HepG2 (cell line): ENCODE data around the gene MGAT5. TPM values are rescaled to one million over a fixed set of nuclear protein-coding genes. Genes with fewer than 3 reads are reported as not detected.
A peak's percentile ranks its signal among the peaks of the same experiment; 100 is the strongest.

ENCODE experiments used
- ARNTL ChIP-seq: sonication (generic); formaldehyde crosslinking; IDR thresholded peaks from 2 replicates; pipeline ENCODE4 v1.4.0; 2020; ENCODE audit warnings: mild to moderate bottlenecking, missing genetic modification reagents
- BRD4 ChIP-seq: sonication (generic); formaldehyde crosslinking; IDR thresholded peaks from 2 replicates; pipeline ENCODE4 v1.4.0; 2020; ENCODE audit warnings: missing genetic modification reagents
- CBX5 ChIP-seq: sonication (generic); formaldehyde crosslinking; IDR thresholded peaks from 2 replicates; pipeline ENCODE4 v1.4.0; 2020; ENCODE audit warnings: missing genetic modification reagents, borderline replicate concordance
- DNMT1 ChIP-seq: sonication (generic); formaldehyde crosslinking; IDR thresholded peaks from 2 replicates; pipeline ENCODE4 v1.5.1; 2020; ENCODE audit warnings: mild to moderate bottlenecking, missing genetic modification reagents
- DRAP1 ChIP-seq: IDR thresholded peaks from 2 replicates; pipeline ENCODE4 v1.6.1; 2016; ENCODE audit warnings: missing genetic modification reagents, missing compliant biosample characterization
- GABPA ChIP-seq, 2 experiments: IDR thresholded peaks; 2 replicates each; pipeline ENCODE4 v1.6.1; 2011 to 2016; ENCODE audit warnings: low read depth in 2 of 2, low read length in 1 of 2, missing biosample characterization in 1 of 2, missing genetic modification characterization in 1 of 2
- GPN1 ChIP-seq: sonication (generic); formaldehyde crosslinking; IDR thresholded peaks from 2 replicates; pipeline ENCODE4 v1.5.1; 2020; ENCODE audit warnings: missing genetic modification reagents, borderline replicate concordance
- HIVEP1 ChIP-seq: sonication (generic); formaldehyde crosslinking; IDR thresholded peaks from 2 replicates; pipeline ENCODE4 v1.4.0; 2020; ENCODE audit warnings: mild to moderate bottlenecking, missing genetic modification reagents
- HNRNPH1 ChIP-seq: fragments of 200-400 bp; formaldehyde crosslinking; optimal IDR thresholded peaks from 2 replicates; pipeline ENCODE3; 2017; ENCODE audit warnings: mild to moderate bottlenecking, low read depth, low read length
- KMT2A ChIP-seq: sonication (generic); formaldehyde crosslinking; IDR thresholded peaks from 2 replicates; pipeline ENCODE4 v1.4.0; 2020; ENCODE audit warnings: missing genetic modification reagents
- PLRG1 ChIP-seq: fragments of 450-650 bp; conservative IDR thresholded peaks from 2 replicates; pipeline ENCODE4 v1.6.1; 2016
- RBM39 ChIP-seq: fragments of 200-400 bp; formaldehyde crosslinking; IDR thresholded peaks from one replicate; pipeline ENCODE4 v1.6.1; 2018; ENCODE audit warnings: antibody characterized with exemption, mild to moderate bottlenecking, low read depth, low read length; ENCODE audit not compliant: poor library complexity, severe bottlenecking
- SPEN ChIP-seq: sonication (generic); formaldehyde crosslinking; IDR thresholded peaks from 2 replicates; pipeline ENCODE4 v1.5.1; 2020; ENCODE audit warnings: low read depth, mild to moderate bottlenecking, missing genetic modification reagents
- TSC22D2 ChIP-seq: sonication (generic); formaldehyde crosslinking; IDR thresholded peaks from 2 replicates; pipeline ENCODE4 v1.5.1; 2020; ENCODE audit warnings: missing genetic modification reagents, mild to moderate bottlenecking, borderline replicate concordance
- U2AF2 ChIP-seq: fragments of 200-400 bp; formaldehyde crosslinking; IDR thresholded peaks from 2 replicates; pipeline ENCODE4 v1.6.1; 2017; ENCODE audit warnings: low read depth, mild to moderate bottlenecking, low read length
- ZNF12 ChIP-seq: sonication (generic); formaldehyde crosslinking; IDR thresholded peaks from 2 replicates; pipeline ENCODE4 v1.5.0; 2020; ENCODE audit warnings: missing genetic modification reagents
- ZNF282 ChIP-seq: fragments of 450-650 bp; IDR thresholded peaks from 2 replicates; pipeline ENCODE4 v1.6.1; 2018; ENCODE audit not compliant: partially characterized antibody
- ZNF558 ChIP-seq: sonication (generic); formaldehyde crosslinking; IDR thresholded peaks from 2 replicates; pipeline ENCODE4 v1.9.0; 2022; ENCODE audit warnings: mild to moderate bottlenecking, missing genetic modification reagents, borderline replicate concordance
- ZNF720 ChIP-seq: sonication (generic); formaldehyde crosslinking; IDR thresholded peaks from 2 replicates; pipeline ENCODE4 v1.4.0; 2020; ENCODE audit warnings: missing genetic modification reagents
- ZNF772 ChIP-seq: sonication (generic); formaldehyde crosslinking; IDR thresholded peaks from 2 replicates; pipeline ENCODE4 v1.5.0; 2020; ENCODE audit warnings: mild to moderate bottlenecking, missing genetic modification reagents
- ZNF775 ChIP-seq: sonication (generic); formaldehyde crosslinking; IDR thresholded peaks from 2 replicates; pipeline ENCODE4 v1.4.0; 2020; ENCODE audit warnings: missing genetic modification reagents, mild to moderate bottlenecking, moderate library complexity, borderline replicate concordance
- ZNF83 ChIP-seq: sonication (generic); formaldehyde crosslinking; IDR thresholded peaks from 2 replicates; pipeline ENCODE4 v1.4.0; 2020; ENCODE audit warnings: missing genetic modification reagents, mild to moderate bottlenecking, borderline replicate concordance
- polyA plus RNA-seq, 8 experiments: library from polyadenylated mRNA; depleted of rRNA in 3 of 8; stranded (reverse) in 7 of 8; unstranded in 1 of 8; fragments of >200 nt; fragmentation: Illumina TruSeq in 4 of 8; extraction: Trizol in 4 of 8; gene quantifications; 2 replicates each; pipeline versions ENCODE4 v1.2.1 to v1.2.3, GENCODE V29; 2011 to 2016; ENCODE audit warnings: low read depth in 4 of 8, missing spikeins in 1 of 8, mixed read lengths in 1 of 8; ENCODE audit not compliant: insufficient read depth in 1 of 8
- total RNA-seq, 5 experiments: library from RNA; depleted of rRNA; stranded (reverse); fragments of >200 nt; fragmentation: Illumina TruSeq; extraction: Trizol; gene quantifications; 2 replicates each; pipeline ENCODE4 v1.2.3, GENCODE V29; 2016; ENCODE audit warnings: low read depth in 1 of 5
- TF ChIP-seq, protein P1 (sequence below): sonication (generic); formaldehyde crosslinking; IDR thresholded peaks from 2 replicates; pipeline ENCODE4 v1.8.0; 2023; ENCODE audit warnings: mild to moderate bottlenecking, missing genetic modification reagents
- TF ChIP-seq, protein P2 (sequence below): sonication (generic); formaldehyde crosslinking; IDR thresholded peaks from 2 replicates; pipeline ENCODE4 v1.5.1; 2020; ENCODE audit warnings: missing genetic modification reagents, mild to moderate bottlenecking, borderline replicate concordance
- TF ChIP-seq, protein P3 (sequence below): sonication (generic); formaldehyde crosslinking; conservative IDR thresholded peaks from 2 replicates; pipeline ENCODE4 v1.4.0; 2020; ENCODE audit warnings: missing genetic modification reagents

Gene MGAT5
- total and polyA plus RNA-seq, 2 of the 13 experiments (the other 11 are each of a cell fraction or from before 2014, with no cell fraction given), result 33.1 to 60.2 TPM

- TF ChIP-seq DNMT1 (CRISPR knock-in tag), result no peak
- TF ChIP-seq ZNF12 (CRISPR knock-in tag), result no peak; the same call in 1 of the 2 replicates
- TF ChIP-seq HNRNPH1, result no peak
- TF ChIP-seq ZNF775 (CRISPR knock-in tag), result no peak
- no peak for TF ChIP-seq ZNF772
- no peak for TF ChIP-seq ARNTL (CRISPR knock-in tag)
- TF ChIP-seq ZNF282, result no peak
- TF ChIP-seq ZNF558, result no peak
- TF ChIP-seq ZNF83 (CRISPR knock-in tag), result no peak
- 0 out of 2 replicates have a peak, but pooled peaks have one; percentile 39 for TF ChIP-seq KMT2A
- TF ChIP-seq, protein P1, sequence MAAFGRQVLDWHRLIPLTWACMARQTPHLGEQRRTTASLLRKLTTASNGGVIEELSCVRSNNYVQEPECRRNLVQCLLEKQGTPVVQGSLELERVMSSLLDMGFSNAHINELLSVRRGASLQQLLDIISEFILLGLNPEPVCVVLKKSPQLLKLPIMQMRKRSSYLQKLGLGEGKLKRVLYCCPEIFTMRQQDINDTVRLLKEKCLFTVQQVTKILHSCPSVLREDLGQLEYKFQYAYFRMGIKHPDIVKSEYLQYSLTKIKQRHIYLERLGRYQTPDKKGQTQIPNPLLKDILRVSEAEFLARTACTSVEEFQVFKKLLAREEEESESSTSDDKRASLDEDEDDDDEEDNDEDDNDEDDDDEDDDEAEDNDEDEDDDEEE (CRISPR knock-in tag), result no peak
- TF ChIP-seq BRD4 (CRISPR knock-in tag), result 0 out of 2 replicates have a peak, but pooled peaks have one; percentile 24
- peak; percentile 68 for TF ChIP-seq SPEN
- peak; percentile 45; the same call in 1 of the 2 replicates for TF ChIP-seq CBX5 (CRISPR knock-in tag)
- TF ChIP-seq DRAP1 (CRISPR knock-in tag), result 0 out of 2 replicates have a peak, but pooled peaks have one; percentile 24
- TF ChIP-seq, protein P2, sequence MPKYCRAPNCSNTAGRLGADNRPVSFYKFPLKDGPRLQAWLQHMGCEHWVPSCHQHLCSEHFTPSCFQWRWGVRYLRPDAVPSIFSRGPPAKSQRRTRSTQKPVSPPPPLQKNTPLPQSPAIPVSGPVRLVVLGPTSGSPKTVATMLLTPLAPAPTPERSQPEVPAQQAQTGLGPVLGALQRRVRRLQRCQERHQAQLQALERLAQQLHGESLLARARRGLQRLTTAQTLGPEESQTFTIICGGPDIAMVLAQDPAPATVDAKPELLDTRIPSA (CRISPR knock-in tag), result no peak
- TF ChIP-seq GABPA (IDR thresholded peaks at IDR 0.05; ENCODE audit: low read depth, low read length), result no peak
- no peak for TF ChIP-seq GABPA (CRISPR knock-in tag; IDR thresholded peaks at IDR 0.05; ENCODE audit: low read depth)
- no peak for TF ChIP-seq U2AF2
- no peak for TF ChIP-seq GPN1 (CRISPR knock-in tag)
- TF ChIP-seq, protein P3, sequence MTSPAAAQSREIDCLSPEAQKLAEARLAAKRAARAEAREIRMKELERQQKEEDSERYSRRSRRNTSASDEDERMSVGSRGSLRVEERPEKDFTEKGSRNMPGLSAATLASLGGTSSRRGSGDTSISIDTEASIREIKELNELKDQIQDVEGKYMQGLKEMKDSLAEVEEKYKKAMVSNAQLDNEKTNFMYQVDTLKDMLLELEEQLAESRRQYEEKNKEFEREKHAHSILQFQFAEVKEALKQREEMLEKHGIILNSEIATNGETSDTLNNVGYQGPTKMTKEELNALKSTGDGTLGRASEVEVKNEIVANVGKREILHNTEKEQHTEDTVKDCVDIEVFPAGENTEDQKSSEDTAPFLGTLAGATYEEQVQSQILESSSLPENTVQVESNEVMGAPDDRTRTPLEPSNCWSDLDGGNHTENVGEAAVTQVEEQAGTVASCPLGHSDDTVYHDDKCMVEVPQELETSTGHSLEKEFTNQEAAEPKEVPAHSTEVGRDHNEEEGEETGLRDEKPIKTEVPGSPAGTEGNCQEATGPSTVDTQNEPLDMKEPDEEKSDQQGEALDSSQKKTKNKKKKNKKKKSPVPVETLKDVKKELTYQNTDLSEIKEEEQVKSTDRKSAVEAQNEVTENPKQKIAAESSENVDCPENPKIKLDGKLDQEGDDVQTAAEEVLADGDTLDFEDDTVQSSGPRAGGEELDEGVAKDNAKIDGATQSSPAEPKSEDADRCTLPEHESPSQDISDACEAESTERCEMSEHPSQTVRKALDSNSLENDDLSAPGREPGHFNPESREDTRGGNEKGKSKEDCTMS (CRISPR knock-in tag), result no peak
- TF ChIP-seq RBM39, result no peak
- no peak for TF ChIP-seq TSC22D2 (CRISPR knock-in tag)
- no peak for TF ChIP-seq PLRG1
- TF ChIP-seq HIVEP1 (CRISPR knock-in tag), result no peak
- no peak for TF ChIP-seq ZNF720 (CRISPR knock-in tag)
Observed at GRCh38 chr2:134457765-134458472, 204.0 kb downstream of the MGAT5 start (continued).
